Activated CD8-positive, alpha-beta memory T cell treated with anti-CD3 and anti-CD28 coated beads, Interleukin-2, amount 10 ng/mL, durations not matched to agents 7 days and 5 days (primary cell): ENCODE results near the gene ACBD4. TPM values are rescaled to one million over a fixed set of nuclear protein-coding genes. Genes with fewer than 3 reads are reported as not detected.

Source experiments
- ATAC-seq: fragments of 150-1000 bp; cut with Tn5 transposase; one replicate; pipeline ENCODE4 v1.10.0; 2021; ENCODE audit warnings: moderate library complexity
- CTCF ChIA-PET: fragments of 350-600 bp; sonication (Branson Sonifier 250); formaldehyde crosslinking; loops from one replicate; lab custom pipeline; 2021; ENCODE audit warnings: antibody characterized with exemption; lab: Charles Lee
- DNase-seq: peaks from one replicate; pipeline ENCODE4 v3.0.0-alpha.2; 2020
- H3K27ac Mint-ChIP-seq: one replicate; pipeline ENCODE4 v1.8.0; 2021; ENCODE audit warnings: mild to moderate bottlenecking, mixed read lengths
- H3K27me3 Mint-ChIP-seq: one replicate; pipeline ENCODE4 v1.8.0; 2021; ENCODE audit warnings: mixed read lengths
- H3K36me3 Mint-ChIP-seq: one replicate; pipeline ENCODE4 v1.8.0; 2021; ENCODE audit warnings: mild to moderate bottlenecking, mixed read lengths
- H3K4me1 Mint-ChIP-seq: one replicate; pipeline ENCODE4 v1.8.0; 2021; ENCODE audit warnings: mixed read lengths
- H3K4me3 Mint-ChIP-seq: one replicate; pipeline ENCODE4 v1.8.0; 2021; ENCODE audit warnings: mild to moderate bottlenecking, moderate library complexity, mixed read lengths
- H3K9me3 Mint-ChIP-seq: one replicate; pipeline ENCODE4 v1.8.0; 2022; ENCODE audit warnings: low read depth, mixed read lengths
- microRNA-seq: library from miRNA; unstranded; fragments of <30 nt; microRNA quantifications from one replicate; pipeline ENCODE4 v1.2.0, GENCODE V29; 2022
- total RNA-seq, 2 experiments: library from RNA; stranded (reverse); gene quantifications; one replicate each; pipeline ENCODE4 v1.2.3, GENCODE V29; 2021

Gene ACBD4
- total RNA-seq, 2 experiments from 2014 or later = 14.9 to 20.6 TPM

GRCh38 chr17:45184144-45184543 is 48.7 kb downstream of the ACBD4 start:
- H3K36me3 Mint-ChIP-seq = no peaks in the 10 kb centered on the region
- no peak overlapping the region for H3K4me3 Mint-ChIP-seq
- CTCF ChIA-PET = no interaction called here
- no peak overlapping the region for H3K27ac Mint-ChIP-seq
- H3K9me3 Mint-ChIP-seq = no peaks in the 10 kb centered on the region
- DNase-seq (no peak), ATAC-seq (no peak)
- H3K27me3 Mint-ChIP-seq = no peaks in the 10 kb centered on the region
- H3K4me1 Mint-ChIP-seq = no peaks in the 10 kb centered on the region

- Mint-ChIP-seq H3K27ac (no peak overlapping the region), H3K36me3 (no peaks in the 10 kb centered on the region), H3K4me3 (no peak overlapping the region), H3K9me3 (no peaks in the 10 kb centered on the region), H3K4me1 (no peaks in the 10 kb centered on the region), H3K27me3 (no peaks in the 10 kb centered on the region)
- CTCF ChIA-PET = interaction anchor here (1.0 to 3.6 kb wide), 2 partner anchors 11 to 38 kb away, joined by 6 to 17 read pairs; partner anchors contain the start of gene HEXIM1
- DNase-seq (no peak), ATAC-seq (no peak)
These were observed 51.4 kb downstream of the ACBD4 start for GRCh38 chr17:45186801-45187354.

GRCh38 chr17:45189009-45189408 is 53.5 kb downstream of the ACBD4 start:
- no peaks in the 10 kb centered on the region for H3K27me3 Mint-ChIP-seq
- no peaks in the 10 kb centered on the region for H3K36me3 Mint-ChIP-seq
- H3K27ac Mint-ChIP-seq = no peak overlapping the region
- no peak overlapping the region for H3K4me3 Mint-ChIP-seq
- H3K9me3 Mint-ChIP-seq = no peaks in the 10 kb centered on the region
- DNase-seq = no peak
- CTCF ChIA-PET = interaction anchor here (1.1 to 17.2 kb wide), 6 partner anchors 9 to 230 kb away, joined by 3 to 401 read pairs (median 6); partner anchors contain the start of genes ACBD4 and PLCD3
- no peaks in the 10 kb centered on the region for H3K4me1 Mint-ChIP-seq
- ATAC-seq = no peak

GRCh38 chr17:45190503-45191255 is 55.2 kb downstream of the ACBD4 start:
- Mint-ChIP-seq H3K27ac (no peak overlapping the region), H3K36me3 (no peaks in the 10 kb centered on the region), H3K4me3 (no peak overlapping the region), H3K4me1 (no peaks in the 10 kb centered on the region), H3K27me3 (no peaks in the 10 kb centered on the region), H3K9me3 (peaks cover 2% of the 10 kb centered on the region)
- ATAC-seq = no peak
- no peak for DNase-seq
- CTCF ChIA-PET = interaction anchor here (17.2 kb wide), 1 partner anchor 56 kb away, joined by 401 read pairs; the partner anchor contains the start of genes ACBD4 and PLCD3

Small RNAs within 50 kb of the gene (microRNA-seq; reads per million reads assigned to microRNA genes)
- not detected for gene MIR6784

Other genes with a start within 250 kb of the ACBD4 start
- gene EFTUD2, start 236.2 kb upstream of the ACBD4 start, total RNA-seq = 100 to 1,000 TPM; 134 to 178 TPM
- not detected for gene GFAP, start 220.2 kb upstream of the ACBD4 start, total RNA-seq
- gene KIF18B, start 187.9 kb upstream of the ACBD4 start, total RNA-seq = 100 to 1,000 TPM in 1 of 2 experiments, 10 to 100 TPM in 1; 86.7 to 117 TPM
- under 1 TPM; 0.33 to 0.38 TPM for gene C1QL1, start 167.4 kb upstream of the ACBD4 start, total RNA-seq
- gene DCAKD, start 84.1 kb upstream of the ACBD4 start, total RNA-seq = 10 to 100 TPM; 29.4 to 34.3 TPM
- gene NMT1, start 74.4 kb upstream of the ACBD4 start, total RNA-seq = 100 to 1,000 TPM; 136 to 148 TPM
- 1 to 10 TPM; 2.6 to 5.2 TPM for gene PLCD3, start 3.2 kb upstream of the ACBD4 start, total RNA-seq
- 10 to 100 TPM; 40.2 to 42.4 TPM for gene HEXIM1, start 12.8 kb downstream of the ACBD4 start, total RNA-seq
- 1 to 10 TPM; 6.9 to 7.5 TPM for gene HEXIM2, start 26.2 kb downstream of the ACBD4 start, total RNA-seq
- 100 to 1,000 TPM; 482 to 504 TPM for gene FMNL1, start 86.2 kb downstream of the ACBD4 start, total RNA-seq
- under 1 TPM; 0.23 to 0.49 TPM for gene SPATA32, start 126.4 kb downstream of the ACBD4 start, total RNA-seq
- 10 to 100 TPM; 39.3 to 43.0 TPM for gene MAP3K14, start 181.3 kb downstream of the ACBD4 start, total RNA-seq